GM19468 (cell line): ENCODE measurements around the gene PCDHAC1.
"Not testable (repeated sequence)": the region's sequence is repeated elsewhere in the genome, so short reads cannot be mapped to it uniquely, and the experiment has no call there.

ENCODE experiments used
- ATAC-seq: cut with Tn5 transposase; IDR thresholded peaks from one replicate; pipeline ENCODE4 v1.9.1; 2021; ENCODE audit warnings: mild to moderate bottlenecking, moderate library complexity, moderate number of reproducible peaks; ENCODE audit not compliant: unreplicated experiment; ENCODE audit errors: extremely low read depth

PCDHAC1 gene

GRCh38 chr5:140925806-140926442 is at the start of gene PCDHAC1:
PCDHAC1 (plus strand) TSS chr5:140926299; CDS start chr5:140926893, 594 bp downstream.
- ATAC-seq, result no peak

GRCh38 chr5:140876541-140877261 is 49.4 kb upstream of the PCDHAC1 start:
- ATAC-seq, result not testable (repeated sequence)

GRCh38 chr5:140877262-140877581 is 48.9 kb upstream of the PCDHAC1 start:
- ATAC-seq, result no peak

- ATAC-seq, result no peak
Observed at GRCh38 chr5:140881889-140882590, 44.1 kb upstream of the PCDHAC1 start, which contains the start of gene PCDHA13. PCDHA13 (plus strand) TSS chr5:140882124; CDS start chr5:140882269, 145 bp downstream.

GRCh38 chr5:140882591-140882899 is 43.6 kb upstream of the PCDHAC1 start:
- no peak for ATAC-seq

GRCh38 chr5:140883373-140883772 is 42.7 kb upstream of the PCDHAC1 start:
- no peak for ATAC-seq

- no peak for ATAC-seq
Observed at GRCh38 chr5:140883927-140884697, 42.0 kb upstream of the PCDHAC1 start.

- no peak for ATAC-seq
Observed at GRCh38 chr5:140916325-140916724, 9.8 kb upstream of the PCDHAC1 start.

- no peak for ATAC-seq
Observed at GRCh38 chr5:140923601-140924000, 2.5 kb upstream of the PCDHAC1 start.

- no peak for ATAC-seq
Observed at GRCh38 chr5:140926443-140927227, 536 bp downstream of the PCDHAC1 start.

GRCh38 chr5:140927228-140927573 is 1.1 kb downstream of the PCDHAC1 start:
- ATAC-seq, result no peak

GRCh38 chr5:140934964-140935606 is 9.0 kb downstream of the PCDHAC1 start:
- ATAC-seq, result no peak

- ATAC-seq, result no peak
Observed at GRCh38 chr5:140946578-140946977, 20.5 kb downstream of the PCDHAC1 start.

GRCh38 chr5:140951636-140952035 is 25.5 kb downstream of the PCDHAC1 start:
- ATAC-seq, result no peak

- ATAC-seq, result no peak
Observed at GRCh38 chr5:140953234-140953633, 27.1 kb downstream of the PCDHAC1 start.

GRCh38 chr5:140962190-140962589 is 36.1 kb downstream of the PCDHAC1 start:
- ATAC-seq, result no peak

- no peak for ATAC-seq
Observed at GRCh38 chr5:140964356-140964755, 38.3 kb downstream of the PCDHAC1 start.

- no peak for ATAC-seq
Observed at GRCh38 chr5:140965905-140966292, 39.8 kb downstream of the PCDHAC1 start.
